ENCODE data around the gene RNF113B. TPM values are rescaled to one million over a fixed set of nuclear protein-coding genes. Genes with fewer than 3 reads are reported as not detected.
A peak's percentile ranks its signal among the peaks of the same experiment; 100 is the strongest.

The RNF113B gene
- total RNA-seq, 1 donor from 2014 or later, result not detected

DNA sequence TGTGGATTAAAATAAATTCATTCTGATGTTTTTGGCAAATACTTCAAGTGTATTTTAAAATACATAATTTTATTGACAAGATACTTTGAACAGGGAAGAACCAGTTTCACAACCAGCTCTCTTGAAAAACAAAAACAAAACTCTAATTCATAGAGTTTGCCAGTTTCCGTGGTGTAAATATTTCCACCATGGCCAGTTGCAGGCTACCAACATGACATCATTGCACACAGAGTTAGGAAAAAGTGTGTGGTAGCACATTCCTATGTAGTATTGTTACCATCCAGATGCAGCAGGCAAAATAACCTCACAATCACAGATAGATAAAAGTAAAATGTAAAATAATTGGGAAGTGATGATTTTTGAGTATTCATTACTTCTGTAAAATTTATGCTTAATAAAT lies 7.7 kb upstream of the RNF113B start:
- Mint-ChIP-seq H3K4me1 (ENCODE audit: low read depth, unreplicated experiment) (peaks cover 25% of the 10 kb centered on the region), H3K27ac (ENCODE audit: unreplicated experiment) (peak overlapping the region; percentile 90), H3K36me3 (ENCODE audit: low read depth, unreplicated experiment) (peaks cover 17% of the 10 kb centered on the region), H3K27me3 (ENCODE audit: low read depth, unreplicated experiment) (no peaks in the 10 kb centered on the region), H3K4me3 (ENCODE audit: unreplicated experiment) (no peak overlapping the region), H3K9me3 (ENCODE audit: unreplicated experiment) (peaks cover 3% of the 10 kb centered on the region)
- Histone ChIP-seq H3K4me1 (ENCODE audit: insufficient read depth, low read length) (peaks cover 9% of the 10 kb centered on the region), H3K27me3 (ENCODE audit: insufficient read depth, low read length) (no peaks in the 10 kb centered on the region), H3K4me3 (ENCODE audit: insufficient read depth, low read depth, low read length) (no peak overlapping the region), H3K9ac (ENCODE audit: low read length) (no peak overlapping the region), H3K9me3 (ENCODE audit: insufficient read depth, low read depth, low read length) (no peaks in the 10 kb centered on the region), H3K4me2 (ENCODE audit: low read length) (no peak overlapping the region), H2AFZ (ENCODE audit: low read depth, low read length) (no peak overlapping the region), H4K20me1 (ENCODE audit: insufficient read depth, low read length) (peaks cover 18% of the 10 kb centered on the region), H3K79me2 (ENCODE audit: insufficient read depth, low read length) (peaks cover 92% of the 10 kb centered on the region), H3K27ac (ENCODE audit: low read depth, low read length) (peak overlapping the region; percentile 36), H3K36me3 (ENCODE audit: insufficient read depth, low read length) (no peaks in the 10 kb centered on the region)
- FAIRE-seq (no peak), DNase-seq (ENCODE audit: low read depth) (peak; percentile 66)
- TF ChIP-seq EZH2 (IDR thresholded peaks at IDR 0.05; ENCODE audit: insufficient read depth, low read length), result no peak
- TF ChIP-seq, protein P1, sequence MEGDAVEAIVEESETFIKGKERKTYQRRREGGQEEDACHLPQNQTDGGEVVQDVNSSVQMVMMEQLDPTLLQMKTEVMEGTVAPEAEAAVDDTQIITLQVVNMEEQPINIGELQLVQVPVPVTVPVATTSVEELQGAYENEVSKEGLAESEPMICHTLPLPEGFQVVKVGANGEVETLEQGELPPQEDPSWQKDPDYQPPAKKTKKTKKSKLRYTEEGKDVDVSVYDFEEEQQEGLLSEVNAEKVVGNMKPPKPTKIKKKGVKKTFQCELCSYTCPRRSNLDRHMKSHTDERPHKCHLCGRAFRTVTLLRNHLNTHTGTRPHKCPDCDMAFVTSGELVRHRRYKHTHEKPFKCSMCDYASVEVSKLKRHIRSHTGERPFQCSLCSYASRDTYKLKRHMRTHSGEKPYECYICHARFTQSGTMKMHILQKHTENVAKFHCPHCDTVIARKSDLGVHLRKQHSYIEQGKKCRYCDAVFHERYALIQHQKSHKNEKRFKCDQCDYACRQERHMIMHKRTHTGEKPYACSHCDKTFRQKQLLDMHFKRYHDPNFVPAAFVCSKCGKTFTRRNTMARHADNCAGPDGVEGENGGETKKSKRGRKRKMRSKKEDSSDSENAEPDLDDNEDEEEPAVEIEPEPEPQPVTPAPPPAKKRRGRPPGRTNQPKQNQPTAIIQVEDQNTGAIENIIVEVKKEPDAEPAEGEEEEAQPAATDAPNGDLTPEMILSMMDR (IDR thresholded peaks at IDR 0.05; ENCODE audit: insufficient read depth, low read depth, low read length), result no peak

DNA sequence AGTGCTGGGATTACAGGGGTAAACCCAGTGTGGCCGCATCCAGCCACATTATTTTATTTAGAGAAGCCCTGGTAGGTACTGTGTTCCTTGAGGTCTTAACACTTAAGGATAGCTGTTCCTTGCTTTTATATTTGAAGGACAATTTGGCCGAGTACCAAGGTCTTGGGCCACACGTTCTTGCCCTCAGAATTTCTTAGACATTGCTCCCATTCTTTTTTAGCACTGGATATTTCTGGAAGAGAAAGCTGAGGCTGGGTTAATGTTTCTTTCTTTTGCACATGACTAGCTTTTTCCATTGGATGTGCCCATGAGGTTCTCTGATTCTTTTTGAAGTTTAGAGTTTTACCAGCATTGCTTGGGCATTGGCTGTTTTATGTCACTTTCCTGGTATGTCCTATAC lies 5.5 kb upstream of the RNF113B start:
- Histone ChIP-seq H3K4me1 (ENCODE audit: insufficient read depth, low read length) (peaks cover 6% of the 10 kb centered on the region), H3K27ac (ENCODE audit: low read depth, low read length) (no peak overlapping the region), H3K4me3 (ENCODE audit: insufficient read depth, low read depth, low read length) (no peak overlapping the region), H3K9ac (ENCODE audit: low read length) (no peak overlapping the region), H3K9me3 (ENCODE audit: insufficient read depth, low read depth, low read length) (no peaks in the 10 kb centered on the region), H2AFZ (ENCODE audit: low read depth, low read length) (no peak overlapping the region), H3K4me2 (ENCODE audit: low read length) (no peak overlapping the region), H3K27me3 (ENCODE audit: insufficient read depth, low read length) (no peaks in the 10 kb centered on the region), H4K20me1 (ENCODE audit: insufficient read depth, low read length) (peaks cover 9% of the 10 kb centered on the region), H3K79me2 (ENCODE audit: insufficient read depth, low read length) (peaks cover 90% of the 10 kb centered on the region), H3K36me3 (ENCODE audit: insufficient read depth, low read length) (no peaks in the 10 kb centered on the region)
- Mint-ChIP-seq H3K36me3 (ENCODE audit: low read depth, unreplicated experiment) (peaks cover 18% of the 10 kb centered on the region), H3K9me3 (ENCODE audit: unreplicated experiment) (peaks cover 5% of the 10 kb centered on the region), H3K27ac (ENCODE audit: unreplicated experiment) (no peak overlapping the region), H3K4me1 (ENCODE audit: low read depth, unreplicated experiment) (peaks cover 28% of the 10 kb centered on the region), H3K27me3 (ENCODE audit: low read depth, unreplicated experiment) (no peaks in the 10 kb centered on the region), H3K4me3 (ENCODE audit: unreplicated experiment) (no peak overlapping the region)
- peak; percentile 6 for DNase-seq (ENCODE audit: low read depth)
- TF ChIP-seq EZH2 (IDR thresholded peaks at IDR 0.05; ENCODE audit: insufficient read depth, low read length), result no peak
- TF ChIP-seq, protein P1 (IDR thresholded peaks at IDR 0.05; ENCODE audit: insufficient read depth, low read depth, low read length), result no peak
- no peak for FAIRE-seq

DNA sequence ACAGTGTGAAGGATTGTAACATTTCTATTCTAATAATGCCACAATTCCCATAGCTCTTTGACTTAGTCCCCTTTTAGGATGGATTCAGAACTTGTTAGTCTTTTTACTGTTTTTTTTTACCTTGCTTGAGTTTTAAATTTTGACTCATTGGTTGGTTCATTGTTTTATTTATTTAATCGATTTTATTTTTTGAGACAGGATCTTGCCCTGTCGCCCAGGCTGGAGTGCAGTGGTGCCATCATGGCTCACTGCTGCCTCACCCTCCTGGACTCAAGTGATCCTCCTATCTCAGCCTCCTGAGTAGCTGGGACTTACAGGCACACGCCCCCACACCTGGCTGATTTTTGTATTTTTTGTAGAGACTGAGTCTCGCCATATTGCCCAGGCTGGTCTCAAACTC lies 5.1 kb upstream of the RNF113B start:
- Mint-ChIP-seq H3K27ac (ENCODE audit: unreplicated experiment) (no peak overlapping the region), H3K4me3 (ENCODE audit: unreplicated experiment) (no peak overlapping the region), H3K4me1 (ENCODE audit: low read depth, unreplicated experiment) (peaks cover 29% of the 10 kb centered on the region)

More for the DNA sequence above, 5.1 kb upstream of the RNF113B start:
- FAIRE-seq (no peak), DNase-seq (ENCODE audit: low read depth) (no peak)
- Histone ChIP-seq H2AFZ (ENCODE audit: low read depth, low read length) (no peak overlapping the region), H3K27me3 (ENCODE audit: insufficient read depth, low read length) (no peaks in the 10 kb centered on the region), H3K4me2 (ENCODE audit: low read length) (no peak overlapping the region), H3K4me3 (ENCODE audit: insufficient read depth, low read depth, low read length) (no peak overlapping the region), H3K9me3 (ENCODE audit: insufficient read depth, low read depth, low read length) (no peaks in the 10 kb centered on the region), H3K36me3 (ENCODE audit: insufficient read depth, low read length) (no peaks in the 10 kb centered on the region), H3K79me2 (ENCODE audit: insufficient read depth, low read length) (peaks cover 90% of the 10 kb centered on the region), H3K9ac (ENCODE audit: low read length) (no peak overlapping the region), H4K20me1 (ENCODE audit: insufficient read depth, low read length) (peaks cover 5% of the 10 kb centered on the region), H3K4me1 (ENCODE audit: insufficient read depth, low read length) (peaks cover 6% of the 10 kb centered on the region), H3K27ac (ENCODE audit: low read depth, low read length) (no peak overlapping the region)
- no peaks in the 10 kb centered on the region for H3K27me3 Mint-ChIP-seq (ENCODE audit: low read depth, unreplicated experiment)
- peaks cover 5% of the 10 kb centered on the region for H3K9me3 Mint-ChIP-seq (ENCODE audit: unreplicated experiment)
- peaks cover 17% of the 10 kb centered on the region for H3K36me3 Mint-ChIP-seq (ENCODE audit: low read depth, unreplicated experiment)
- TF ChIP-seq, protein P1 (IDR thresholded peaks at IDR 0.05; ENCODE audit: insufficient read depth, low read depth, low read length), result no peak
- no peak for TF ChIP-seq EZH2 (IDR thresholded peaks at IDR 0.05; ENCODE audit: insufficient read depth, low read length)

Data from astrocyte (in vitro differentiated cells and primary cell).